Ureter (tissue), 1 donor: ENCODE measurements around the gene MFF. TPM values are rescaled to one million over a fixed set of nuclear protein-coding genes. Genes with fewer than 3 reads are reported as not detected.

Experiments used
- DNase-seq: peaks from one replicate; pipeline ENCODE4 v3.0.0-alpha.2; 2020; ENCODE audit warnings: low spot score
- total RNA-seq: library from RNA; stranded (reverse); gene quantifications from one replicate; pipeline ENCODE4 v1.2.4, GENCODE V29; 2023
- donor health status: DM: yes; HTN: yes; CAD: no.

The MFF gene
- total RNA-seq, 1 donor from 2014 or later = 73.0 TPM

- peak; percentile 63 for DNase-seq
These were observed 81.4 kb downstream of the MFF start for GRCh38 chr2:227406177-227407031.

Other genes starting within 250 kb of the MFF start
- 12.1 TPM for gene COL4A4, start 161.0 kb upstream of the MFF start, total RNA-seq
- gene COL4A3, start 160.6 kb upstream of the MFF start, total RNA-seq = 23.3 TPM
- gene TM4SF20, start 54.1 kb downstream of the MFF start, total RNA-seq = not detected
- gene SCYGR1, start 62.7 kb downstream of the MFF start, total RNA-seq = not detected
- gene AGFG1, start 146.9 kb downstream of the MFF start, total RNA-seq = 80.5 TPM